Brain microvascular endothelial cell (primary cell): ENCODE data around the gene TCL1A.

Experiments used
- DNase-seq: peaks from one replicate; pipeline ENCODE4 v3.0.0-alpha.2; 2020
- H3K27ac ChIP-seq: fragments of 250-450 bp; sonication (Bioruptor Pico); 2 replicates; pipeline ENCODE4 v1.5.1; 2020; ENCODE audit warnings: mild to moderate bottlenecking, moderate library complexity
- H3K27me3 ChIP-seq: fragments of 250-450 bp; sonication (Bioruptor Pico); replicated peaks from 2 replicates; pipeline ENCODE4 v1.5.1; 2020; ENCODE audit warnings: mild to moderate bottlenecking
- H3K36me3 ChIP-seq: fragments of 250-450 bp; sonication (Bioruptor Pico); replicated peaks from 2 replicates; pipeline ENCODE4 v1.5.1; 2020; ENCODE audit warnings: mild to moderate bottlenecking
- H3K4me3 ChIP-seq: 2 replicates; pipeline ENCODE4 v1.5.1; 2011; ENCODE audit warnings: low read depth, mild to moderate bottlenecking, control low read depth, low read length, moderate library complexity
- CTCF ChIP-seq: IDR thresholded peaks from 2 replicates; pipeline ENCODE4 v1.5.1; 2011; ENCODE audit warnings: low read depth, mild to moderate bottlenecking, moderate library complexity, low read length, control low read depth, inconsistent platforms; ENCODE audit errors: missing control alignments
- in situ Hi-C: cut with HindIII; loops from 2 replicates; pipeline ENCODE4 v1.10.0; 2017; ENCODE audit warnings: low sequenced_read_pairs, low pct_ligation_motif_present

Gene TCL1A

DNA sequence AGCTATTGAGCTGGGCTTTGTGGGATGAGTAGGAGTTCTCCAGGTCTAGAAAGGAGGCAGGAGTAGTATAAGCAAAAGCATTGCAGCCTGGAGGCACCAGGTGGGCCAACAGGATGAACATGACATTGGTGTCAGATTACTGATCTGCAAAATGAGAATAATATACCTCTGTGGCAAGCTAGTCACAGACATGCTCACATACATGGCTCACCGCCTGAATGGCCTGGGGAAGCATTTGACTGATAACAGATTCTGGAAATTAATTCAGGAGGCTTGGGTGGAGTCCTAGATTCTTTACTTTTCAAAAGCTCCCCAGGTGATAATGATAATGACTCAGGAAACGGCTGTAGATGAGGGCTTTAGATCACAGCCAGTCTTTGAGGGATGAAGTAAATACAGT is 27.0 kb downstream of the TCL1A start:
- no peak overlapping the region for H3K4me3 ChIP-seq
- DNase-seq = no peak
- H3K27ac ChIP-seq = no peak overlapping the region
- no peak for TF ChIP-seq CTCF
- no peaks in the 10 kb centered on the region for H3K36me3 ChIP-seq
- no peaks in the 10 kb centered on the region for H3K27me3 ChIP-seq
- in situ Hi-C loops = no loop called here

DNA sequence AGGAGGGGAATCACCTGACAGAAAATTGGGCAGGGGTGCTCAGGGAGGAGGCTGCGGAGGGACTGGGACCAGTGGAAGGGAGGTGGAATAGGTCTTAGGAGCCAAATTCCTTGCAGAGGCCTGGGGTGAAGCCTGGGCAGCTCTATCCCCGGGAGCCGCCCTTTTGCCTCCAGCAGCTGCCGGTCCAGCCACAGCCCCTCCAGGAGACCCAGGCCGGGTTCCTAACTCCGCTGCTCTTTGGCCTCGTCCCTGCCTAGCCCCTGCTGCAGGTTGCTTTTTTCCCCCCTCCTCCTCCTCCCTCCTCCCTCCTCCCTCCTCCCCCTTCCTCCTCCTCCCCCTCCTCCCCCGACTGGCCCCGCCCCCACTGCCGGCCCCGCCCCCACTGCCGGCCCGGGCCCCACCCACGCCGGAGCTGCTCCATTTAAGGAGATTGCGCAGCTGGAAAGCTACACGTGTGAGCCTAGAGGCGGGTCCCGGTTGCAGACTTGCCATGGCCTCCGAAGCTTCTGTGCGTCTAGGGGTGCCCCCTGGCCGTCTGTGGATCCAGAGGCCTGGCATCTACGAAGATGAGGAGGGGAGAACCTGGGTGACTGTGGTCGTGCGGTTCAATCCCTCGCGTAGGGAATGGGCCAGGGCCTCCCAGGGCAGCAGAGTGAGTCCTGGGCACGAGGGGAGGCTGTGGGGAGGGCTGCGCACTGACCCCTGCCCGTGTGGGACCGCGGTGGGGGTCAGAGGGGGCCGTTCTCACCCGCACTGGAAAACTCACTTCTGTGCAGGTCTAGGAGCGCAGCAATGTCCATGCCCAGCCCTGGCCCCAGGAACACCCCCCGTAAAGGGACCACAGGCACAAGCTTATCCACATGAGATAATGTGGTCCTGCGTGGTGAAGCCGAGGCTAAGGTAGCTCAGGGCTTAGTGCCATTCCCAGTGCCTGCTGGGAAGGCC is 27.7 kb downstream of the TCL1A start, which contains the start of gene TCL1B:
TSS of gene TCL1B (plus strand) at position 449 of the 945 bp plus-strand sequence. CDS start at position 491, 42 bp downstream.
- Histone ChIP-seq H3K4me3 (no peak within 1 kb of the TSS), H3K27me3 (no peaks in the 10 kb centered on the region), H3K36me3 (no peaks in the 10 kb centered on the region), H3K27ac (no peak within 1 kb of the TSS)
- DNase-seq = no peak
- TF ChIP-seq CTCF = no peak
- in situ Hi-C loops = no loop called here

DNA sequence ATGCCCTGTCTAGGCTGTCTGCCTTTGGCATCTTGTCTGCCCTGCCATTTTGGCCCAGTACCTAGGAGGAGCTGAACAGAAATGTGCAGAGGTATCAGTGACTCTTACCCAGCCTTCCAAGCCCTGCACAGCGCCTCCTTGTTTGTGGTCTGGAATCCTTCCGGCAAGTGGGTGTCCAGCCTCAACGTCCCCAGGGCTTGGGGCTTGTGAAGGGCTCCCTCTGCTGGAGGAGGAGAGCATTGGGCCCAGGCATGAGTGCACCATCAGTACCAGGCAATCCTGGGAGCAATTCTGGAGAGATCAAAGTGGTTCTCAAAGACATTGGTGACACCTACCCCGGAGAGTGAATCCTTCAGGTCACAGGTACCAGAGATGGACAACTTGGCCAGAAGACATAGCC is 30.1 kb downstream of the TCL1A start:
- Histone ChIP-seq H3K36me3 (no peaks in the 10 kb centered on the region), H3K4me3 (no peak overlapping the region), H3K27me3 (no peaks in the 10 kb centered on the region), H3K27ac (no peak overlapping the region)
- DNase-seq = no peak
- peak; percentile 29 for TF ChIP-seq CTCF
- in situ Hi-C loops = no loop called here

GRCh38 chr14:95681153-95681552 is 32.8 kb downstream of the TCL1A start:
- TF ChIP-seq CTCF = no peak
- no peak for DNase-seq
- no peaks in the 10 kb centered on the region for H3K36me3 ChIP-seq
- in situ Hi-C loops = no loop called here
- no peak overlapping the region for H3K27ac ChIP-seq
- no peak overlapping the region for H3K4me3 ChIP-seq
- no peaks in the 10 kb centered on the region for H3K27me3 ChIP-seq

GRCh38 chr14:95679998-95680735 is 33.8 kb downstream of the TCL1A start:
- DNase-seq = no peak
- in situ Hi-C loops = no loop called here
- Histone ChIP-seq H3K27ac (no peak overlapping the region), H3K27me3 (no peaks in the 10 kb centered on the region), H3K4me3 (no peak overlapping the region), H3K36me3 (no peaks in the 10 kb centered on the region)
- TF ChIP-seq CTCF = no peak
